Neuronal stem cell (in vitro differentiated cells): ENCODE data around the gene OPRM1.

Source experiments
- DNase-seq: peaks from one replicate; pipeline ENCODE4 v3.0.0-alpha.2; 2013; ENCODE audit warnings: low spot score
- H2AFZ ChIP-seq: one replicate; pipeline ENCODE4 v1.6.1; 2013; ENCODE audit warnings: mild to moderate bottlenecking, low read length, inconsistent platforms
- H2AK5ac ChIP-seq: 2 replicates; pipeline ENCODE4 v1.6.1; 2013; ENCODE audit warnings: low read depth, mild to moderate bottlenecking, inconsistent platforms, low read length, moderate library complexity, mixed read lengths
- H2BK120ac ChIP-seq: 2 replicates; pipeline ENCODE4 v1.6.1; 2013; ENCODE audit warnings: low read depth, mild to moderate bottlenecking, inconsistent platforms, low read length, moderate library complexity, mixed read lengths
- H2BK12ac ChIP-seq: one replicate; pipeline ENCODE4 v1.6.1; 2013; ENCODE audit warnings: low read length, inconsistent platforms
- H2BK15ac ChIP-seq: 2 replicates; pipeline ENCODE4 v1.6.1; 2013; ENCODE audit warnings: mild to moderate bottlenecking, low read length, inconsistent platforms, mixed read lengths
- H2BK5ac ChIP-seq: one replicate; pipeline ENCODE4 v1.6.1; 2013; ENCODE audit warnings: inconsistent platforms, mild to moderate bottlenecking, low read length, moderate library complexity
- H3K14ac ChIP-seq: one replicate; pipeline ENCODE4 v1.6.1; 2013; ENCODE audit warnings: low read length, inconsistent platforms
- H3K18ac ChIP-seq: 2 replicates; pipeline ENCODE4 v1.6.1; 2013; ENCODE audit warnings: low read length, inconsistent platforms
- H3K23ac ChIP-seq: 2 replicates; pipeline ENCODE4 v1.6.1; 2013; ENCODE audit warnings: low read depth, mild to moderate bottlenecking, mixed read lengths, low read length, inconsistent platforms; ENCODE audit not compliant: poor library complexity
- H3K27ac ChIP-seq: replicated peaks from 3 replicates; pipeline ENCODE4 v1.5.1; 2013; ENCODE audit warnings: low read length, inconsistent platforms
- H3K27me3 ChIP-seq, 3 experiments: 2 replicates each; pipeline ENCODE4 v1.6.1; 2013; ENCODE audit warnings: low read length in 3 of 3, mild to moderate bottlenecking in 2 of 3, inconsistent platforms in 1 of 3, low read depth in 1 of 3, mixed read lengths in 1 of 3, moderate library complexity in 1 of 3; ENCODE audit not compliant: control insufficient read depth in 3 of 3, insufficient read depth in 3 of 3
- H3K36me3 ChIP-seq, 2 donors: replicated peaks in 1 of 2; 2 replicates each; pipeline ENCODE4 v1.6.1; 2013; ENCODE audit warnings: low read length in 2 of 2; ENCODE audit not compliant: control insufficient read depth in 2 of 2, insufficient read depth in 2 of 2
- H3K4ac ChIP-seq: 2 replicates; pipeline ENCODE4 v1.6.1; 2013; ENCODE audit warnings: inconsistent platforms, mild to moderate bottlenecking, low read length, moderate library complexity
- H3K4me1 ChIP-seq, 2 donors: 1 replicate in 1 of 2; 2 replicates in 1 of 2; pipeline ENCODE4 v1.6.1; 2013; ENCODE audit warnings: low read length in 2 of 2, low read depth in 1 of 2; ENCODE audit not compliant: control insufficient read depth in 2 of 2, insufficient read depth in 1 of 2
- H3K4me2 ChIP-seq: one replicate; pipeline ENCODE4 v1.6.1; 2013; ENCODE audit warnings: mild to moderate bottlenecking, low read length, inconsistent platforms; ENCODE audit not compliant: insufficient read depth, poor library complexity, severe bottlenecking
- H3K4me3 ChIP-seq, 2 donors: 2 replicates each; pipeline ENCODE4 v1.5.1; 2013; ENCODE audit warnings: low read length in 2 of 2, mild to moderate bottlenecking in 2 of 2, inconsistent platforms in 1 of 2, moderate library complexity in 1 of 2
- H3K79me1 ChIP-seq: one replicate; pipeline ENCODE4 v1.6.1; 2013; ENCODE audit warnings: low read depth, mild to moderate bottlenecking, inconsistent platforms, low read length, moderate library complexity
- H3K9ac ChIP-seq: one replicate; pipeline ENCODE4 v1.6.1; 2013; ENCODE audit warnings: mild to moderate bottlenecking, low read depth, low read length, inconsistent platforms; ENCODE audit not compliant: poor library complexity
- H3K9me3 ChIP-seq, 2 donors: replicated peaks in 1 of 2; 2 replicates each; pipeline versions ENCODE3 to v1.6.1; 2013; ENCODE audit warnings: low read length in 2 of 2, mild to moderate bottlenecking in 2 of 2, inconsistent platforms in 1 of 2, low read depth in 1 of 2, mixed read lengths in 1 of 2, moderate library complexity in 1 of 2; ENCODE audit not compliant: control insufficient read depth in 2 of 2, insufficient read depth in 1 of 2
- H4K8ac ChIP-seq: one replicate; pipeline ENCODE4 v1.6.1; 2013; ENCODE audit warnings: low read depth, mild to moderate bottlenecking, inconsistent platforms, low read length, moderate library complexity
- H4K91ac ChIP-seq: one replicate; pipeline ENCODE4 v1.6.1; 2013; ENCODE audit warnings: low read length, low read depth, mild to moderate bottlenecking, inconsistent platforms; ENCODE audit not compliant: poor library complexity
- WGBS, 2 donors: extraction: QIAGEN DNeasy Blood & Tissue Kit; methylation state at CpG; one replicate each; pipeline ENCODE4 v1.1.7; 2013; ENCODE audit warnings: missing lambda C conversion rate in 2 of 2, mixed read lengths in 1 of 2; ENCODE audit not compliant: insufficient read length in 2 of 2, insufficient replicate concordance in 1 of 2; ENCODE audit errors: extremely low coverage in 2 of 2; 5-methylcytosine and 5-hydroxymethylcytosine counted together

OPRM1 gene

DNA sequence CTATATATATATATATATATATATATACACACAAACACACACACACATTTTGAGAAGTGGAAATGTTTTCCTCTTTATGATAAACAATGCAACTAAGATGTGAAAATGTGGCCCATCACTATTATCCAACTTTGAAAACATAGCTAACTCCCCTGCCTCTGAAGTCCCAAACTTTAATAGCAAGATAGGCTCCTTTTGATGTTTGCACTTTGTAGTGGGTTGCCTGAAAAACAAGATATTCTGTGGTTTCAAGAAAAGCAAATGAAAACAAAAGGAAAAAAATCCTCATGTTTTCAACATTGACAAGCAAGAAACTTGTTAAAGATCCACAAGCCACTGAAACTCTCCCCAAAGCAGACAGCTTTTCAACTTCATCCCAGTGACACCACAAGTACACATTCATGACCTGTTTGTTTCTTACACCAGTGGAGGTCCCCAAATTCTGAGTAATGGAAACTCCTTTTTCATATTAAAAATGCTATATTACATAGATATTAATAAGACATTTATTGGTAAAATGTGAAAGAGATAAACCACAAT, 227.6 kb downstream of the OPRM1 start:
- Histone ChIP-seq H4K8ac (no peak overlapping the region), H3K4ac (no peak overlapping the region), H3K4me1 (no peaks in the 10 kb centered on the region), H2BK15ac (no peak overlapping the region), H3K27me3 (no peaks in the 10 kb centered on the region), H4K91ac (no peak overlapping the region), H2BK12ac (no peak overlapping the region), H3K18ac (no peak overlapping the region), H3K4me3 (no peak overlapping the region), H2AFZ (no peak overlapping the region), H3K9me3 (peaks cover 0 to 2% of the 10 kb centered on the region in 2 donors), H3K4me2 (no peak overlapping the region), H3K79me1 (no peaks in the 10 kb centered on the region), H3K27ac (no peak overlapping the region), H2BK120ac (no peak overlapping the region), H2BK5ac (no peak overlapping the region), H2AK5ac (no peak overlapping the region), H3K36me3 (no peaks in the 10 kb centered on the region), H3K23ac (no peak overlapping the region), H3K14ac (no peak overlapping the region), H3K9ac (no peak overlapping the region)
- no peak for DNase-seq

DNA sequence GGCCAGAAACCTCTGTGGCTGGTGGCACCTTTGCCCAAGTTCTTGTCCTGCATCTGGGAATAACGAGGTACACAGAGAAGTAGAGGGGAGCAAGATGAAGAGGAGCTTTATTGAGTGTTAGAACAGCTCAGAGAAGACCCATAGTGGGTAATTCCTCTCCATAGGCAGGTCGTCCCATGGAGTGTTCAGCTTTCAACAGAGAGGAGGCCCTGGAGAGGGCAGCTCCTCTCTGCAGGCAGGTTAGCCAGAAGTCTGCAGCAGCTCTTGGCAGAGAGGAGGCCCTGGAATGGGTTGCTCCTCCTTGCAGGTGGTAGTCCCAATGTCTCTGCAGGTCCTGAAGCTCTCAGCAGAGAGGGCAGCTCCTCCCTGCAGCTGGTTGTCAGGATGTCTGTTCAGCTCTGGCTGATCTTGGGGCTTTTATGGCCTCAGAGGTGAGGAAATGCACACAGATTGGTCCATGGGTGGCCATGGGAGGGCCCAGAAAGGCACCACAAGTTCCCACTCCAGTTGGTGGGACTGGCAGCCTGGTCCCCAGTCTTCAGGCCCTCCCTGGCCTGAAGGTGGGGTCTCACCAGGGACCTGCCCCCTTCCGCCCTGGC, 228.6 kb downstream of the OPRM1 start:
- H4K8ac ChIP-seq: no peak overlapping the region
- peaks cover 0 to 2% of the 10 kb centered on the region in 2 donors for H3K9me3 ChIP-seq
- H3K4ac ChIP-seq: no peak overlapping the region
- H2BK15ac ChIP-seq: no peak overlapping the region
- H2BK12ac ChIP-seq: no peak overlapping the region
- H3K23ac ChIP-seq: no peak overlapping the region
- H2AK5ac ChIP-seq: no peak overlapping the region
- H3K79me1 ChIP-seq: no peaks in the 10 kb centered on the region
- H3K4me3 ChIP-seq: no peak overlapping the region
- H3K4me1 ChIP-seq: no peaks in the 10 kb centered on the region
- H3K36me3 ChIP-seq: no peaks in the 10 kb centered on the region
- H4K91ac ChIP-seq: no peak overlapping the region
- no peak overlapping the region for H2BK120ac ChIP-seq
- no peak overlapping the region for H2AFZ ChIP-seq
- H2BK5ac ChIP-seq: peak overlapping the region; percentile 5
- H3K4me2 ChIP-seq: no peak overlapping the region
- no peak overlapping the region for H3K27ac ChIP-seq
- H3K27me3 ChIP-seq: no peaks in the 10 kb centered on the region
- no peak overlapping the region for H3K14ac ChIP-seq
- H3K18ac ChIP-seq: no peak overlapping the region
- no CpG with 5 or more reads among the region's 3 CpGs for WGBS, 2 donors
- no peak overlapping the region for H3K9ac ChIP-seq
- DNase-seq: no peak

DNA sequence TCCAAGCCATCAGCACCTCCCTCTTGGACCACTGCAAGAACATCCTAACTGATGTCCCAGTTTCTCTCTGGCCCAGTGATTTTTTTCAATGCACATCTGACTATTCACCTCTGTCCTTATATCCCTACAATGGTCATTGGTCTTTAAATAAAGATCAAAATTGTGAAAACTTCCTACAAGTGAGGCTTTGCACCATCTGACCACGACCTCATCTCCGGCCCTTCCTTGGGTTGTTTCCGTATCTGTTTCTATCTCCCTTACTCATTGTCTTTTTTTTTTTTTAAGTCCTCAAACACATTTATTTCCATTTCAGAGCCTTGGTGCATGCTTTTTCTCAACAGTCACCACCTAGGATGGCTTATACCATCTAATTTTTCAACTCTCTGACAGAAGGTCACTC, 229.4 kb downstream of the OPRM1 start:
- no peak overlapping the region for H2BK12ac ChIP-seq
- WGBS, 2 donors: no CpG with 5 or more reads among the region's 3 CpGs

DNA sequence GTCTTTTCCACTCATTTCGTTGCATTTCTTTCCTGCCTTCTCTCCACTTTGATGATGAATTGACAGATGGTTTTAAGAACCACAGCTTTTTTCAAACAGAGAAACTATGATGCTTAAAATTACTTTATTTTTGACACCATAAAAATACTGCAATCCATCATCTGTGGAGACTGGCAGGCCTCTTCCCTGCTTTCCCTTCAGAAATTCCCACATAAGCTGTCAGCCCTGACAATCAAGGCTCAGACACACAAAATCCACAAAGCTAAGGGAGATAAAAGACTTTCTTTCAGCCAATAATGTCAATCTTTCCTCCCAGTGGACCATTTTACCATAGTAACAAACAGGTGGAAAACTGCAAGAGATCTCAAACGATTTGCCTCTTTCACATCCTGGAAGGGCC, 235.1 kb downstream of the OPRM1 start:
- Histone ChIP-seq H3K27ac (no peak overlapping the region), H2AFZ (no peak overlapping the region), H3K4me3 (no peak overlapping the region), H2BK5ac (no peak overlapping the region), H3K23ac (no peak overlapping the region), H2AK5ac (no peak overlapping the region), H2BK15ac (no peak overlapping the region), H3K36me3 (no peaks in the 10 kb centered on the region), H3K27me3 (no peaks in the 10 kb centered on the region), H3K9ac (no peak overlapping the region), H3K9me3 (no peaks in the 10 kb centered on the region), H3K14ac (no peak overlapping the region), H3K79me1 (no peaks in the 10 kb centered on the region), H2BK120ac (no peak overlapping the region), H2BK12ac (no peak overlapping the region), H4K91ac (no peak overlapping the region), H3K4ac (no peak overlapping the region), H3K4me1 (peaks cover 0 to 1% of the 10 kb centered on the region in 2 donors), H4K8ac (no peak overlapping the region), H3K18ac (no peak overlapping the region), H3K4me2 (no peak overlapping the region)
- WGBS, 2 donors: no CpG with 5 or more reads among the region's 2 CpGs
- DNase-seq: no peak

More for the DNA sequence above, 229.4 kb downstream of the OPRM1 start:
- Histone ChIP-seq H3K36me3 (no peaks in the 10 kb centered on the region), H3K79me1 (no peaks in the 10 kb centered on the region), H2BK120ac (no peak overlapping the region), H3K9ac (no peak overlapping the region), H4K8ac (no peak overlapping the region), H3K4ac (no peak overlapping the region), H2BK15ac (no peak overlapping the region), H2BK5ac (no peak overlapping the region), H3K9me3 (peaks cover 0 to 2% of the 10 kb centered on the region in 2 donors), H3K4me1 (peaks cover 0 to 1% of the 10 kb centered on the region in 2 donors), H2AFZ (no peak overlapping the region), H3K18ac (no peak overlapping the region), H3K23ac (no peak overlapping the region), H2AK5ac (no peak overlapping the region), H3K4me2 (no peak overlapping the region), H3K27me3 (no peaks in the 10 kb centered on the region), H4K91ac (no peak overlapping the region), H3K4me3 (no peak overlapping the region), H3K14ac (no peak overlapping the region), H3K27ac (no peak overlapping the region)
- DNase-seq: no peak
